Esophagus squamous epithelium (tissue), 4 donors: Measurements from ENCODE around the gene PZP.

Source experiments
- POLR2A ChIP-seq, 4 donors: fragments of 450-650 bp; IDR thresholded peaks; one replicate each; pipeline ENCODE4 v1.6.1; 2017; ENCODE audit warnings: antibody characterized with exemption in 4 of 4, mild to moderate bottlenecking in 4 of 4, moderate library complexity in 3 of 4
- TF ChIP-seq, protein P1 (sequence below), 6 experiments: fragments of 450-650 bp in 4 of 6; fragments of 200-600 bp in 2 of 6; sonication (generic) in 2 of 6; IDR thresholded peaks; one replicate each; pipeline ENCODE4 v1.5.1; 2016 to 2019; ENCODE audit warnings: antibody characterized with exemption in 6 of 6, mild to moderate bottlenecking in 4 of 6, moderate library complexity in 4 of 6

DNA sequence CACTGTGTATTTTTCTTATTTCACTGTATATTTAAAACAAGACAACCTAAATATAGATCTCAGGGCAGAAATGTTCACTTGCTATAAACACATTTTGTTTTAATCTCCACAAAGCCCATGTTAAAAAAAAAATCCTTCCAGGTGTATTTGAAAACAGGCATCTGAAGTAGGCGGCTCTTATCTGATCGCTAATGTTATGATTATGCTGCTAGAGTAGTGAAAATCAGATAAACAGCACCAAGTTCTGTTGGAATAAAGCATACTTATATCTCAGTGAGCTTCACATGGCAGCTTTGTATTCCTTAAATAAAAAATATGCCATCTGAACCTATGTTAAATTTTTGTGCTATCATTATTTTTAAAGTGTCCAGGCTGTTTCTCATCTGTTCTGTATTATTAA, 47.6 kb upstream of the PZP start:
- TF ChIP-seq, protein P1, sequence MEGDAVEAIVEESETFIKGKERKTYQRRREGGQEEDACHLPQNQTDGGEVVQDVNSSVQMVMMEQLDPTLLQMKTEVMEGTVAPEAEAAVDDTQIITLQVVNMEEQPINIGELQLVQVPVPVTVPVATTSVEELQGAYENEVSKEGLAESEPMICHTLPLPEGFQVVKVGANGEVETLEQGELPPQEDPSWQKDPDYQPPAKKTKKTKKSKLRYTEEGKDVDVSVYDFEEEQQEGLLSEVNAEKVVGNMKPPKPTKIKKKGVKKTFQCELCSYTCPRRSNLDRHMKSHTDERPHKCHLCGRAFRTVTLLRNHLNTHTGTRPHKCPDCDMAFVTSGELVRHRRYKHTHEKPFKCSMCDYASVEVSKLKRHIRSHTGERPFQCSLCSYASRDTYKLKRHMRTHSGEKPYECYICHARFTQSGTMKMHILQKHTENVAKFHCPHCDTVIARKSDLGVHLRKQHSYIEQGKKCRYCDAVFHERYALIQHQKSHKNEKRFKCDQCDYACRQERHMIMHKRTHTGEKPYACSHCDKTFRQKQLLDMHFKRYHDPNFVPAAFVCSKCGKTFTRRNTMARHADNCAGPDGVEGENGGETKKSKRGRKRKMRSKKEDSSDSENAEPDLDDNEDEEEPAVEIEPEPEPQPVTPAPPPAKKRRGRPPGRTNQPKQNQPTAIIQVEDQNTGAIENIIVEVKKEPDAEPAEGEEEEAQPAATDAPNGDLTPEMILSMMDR (IDR thresholded peaks at IDR 0.05), result no peak
- no peak for TF ChIP-seq POLR2A (IDR thresholded peaks at IDR 0.05)
